Measurements from ENCODE around the gene SCUBE1.

Gene SCUBE1

DNA sequence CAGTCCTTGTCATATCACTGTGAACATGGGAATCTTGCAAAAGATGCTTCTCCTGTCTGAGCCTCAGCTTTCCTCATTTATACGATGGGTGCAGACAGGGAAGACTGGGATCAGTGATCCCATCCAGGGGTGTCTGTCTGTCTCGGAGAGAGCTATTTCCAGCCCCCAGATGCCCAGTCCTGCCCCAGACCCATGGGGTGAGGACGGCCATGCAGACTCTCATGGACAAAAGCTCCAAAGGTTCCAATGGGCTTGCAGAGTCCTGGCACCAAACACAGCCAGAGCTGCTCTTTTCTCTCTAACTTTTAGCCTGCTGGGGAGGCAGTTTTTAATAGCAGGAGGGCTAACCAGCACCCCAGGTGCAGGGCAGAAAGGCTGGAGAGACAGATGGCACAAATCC, 5.2 kb downstream of the SCUBE1 start:
- DNase-seq (ENCODE audit: low read depth): no peak
- TF ChIP-seq, protein P1, sequence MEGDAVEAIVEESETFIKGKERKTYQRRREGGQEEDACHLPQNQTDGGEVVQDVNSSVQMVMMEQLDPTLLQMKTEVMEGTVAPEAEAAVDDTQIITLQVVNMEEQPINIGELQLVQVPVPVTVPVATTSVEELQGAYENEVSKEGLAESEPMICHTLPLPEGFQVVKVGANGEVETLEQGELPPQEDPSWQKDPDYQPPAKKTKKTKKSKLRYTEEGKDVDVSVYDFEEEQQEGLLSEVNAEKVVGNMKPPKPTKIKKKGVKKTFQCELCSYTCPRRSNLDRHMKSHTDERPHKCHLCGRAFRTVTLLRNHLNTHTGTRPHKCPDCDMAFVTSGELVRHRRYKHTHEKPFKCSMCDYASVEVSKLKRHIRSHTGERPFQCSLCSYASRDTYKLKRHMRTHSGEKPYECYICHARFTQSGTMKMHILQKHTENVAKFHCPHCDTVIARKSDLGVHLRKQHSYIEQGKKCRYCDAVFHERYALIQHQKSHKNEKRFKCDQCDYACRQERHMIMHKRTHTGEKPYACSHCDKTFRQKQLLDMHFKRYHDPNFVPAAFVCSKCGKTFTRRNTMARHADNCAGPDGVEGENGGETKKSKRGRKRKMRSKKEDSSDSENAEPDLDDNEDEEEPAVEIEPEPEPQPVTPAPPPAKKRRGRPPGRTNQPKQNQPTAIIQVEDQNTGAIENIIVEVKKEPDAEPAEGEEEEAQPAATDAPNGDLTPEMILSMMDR (IDR thresholded peaks at IDR 0.05; ENCODE audit: insufficient read depth, low read depth, low read length, missing control alignments): no peak
- H3K4me3 ChIP-seq (ENCODE audit: low read depth, low read length): no peak overlapping the region

DNA sequence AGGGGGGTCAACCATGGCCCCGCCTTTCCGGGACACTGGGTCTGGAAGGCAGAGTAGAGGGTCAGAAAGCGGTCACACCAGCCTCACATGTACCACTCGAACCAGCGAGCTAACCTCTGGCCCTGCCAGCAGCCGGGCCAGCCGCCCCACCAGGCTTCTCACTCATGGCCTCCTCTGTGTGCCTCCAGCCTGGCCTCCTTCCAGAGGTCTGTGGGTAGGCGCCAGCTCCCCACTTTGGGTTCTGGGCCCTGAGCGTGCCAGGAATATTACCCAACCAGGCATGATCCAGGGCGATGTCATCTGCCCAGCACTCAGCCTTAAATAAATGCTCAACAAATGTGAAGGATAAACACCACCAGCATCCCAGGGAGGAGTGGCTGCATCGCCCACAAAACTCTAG, 5.8 kb downstream of the SCUBE1 start:
- no peak for DNase-seq (ENCODE audit: low read depth)
- TF ChIP-seq, protein P1 (IDR thresholded peaks at IDR 0.05; ENCODE audit: insufficient read depth, low read depth, low read length, missing control alignments): no peak
- H3K4me3 ChIP-seq (ENCODE audit: low read depth, low read length): no peak overlapping the region

DNA sequence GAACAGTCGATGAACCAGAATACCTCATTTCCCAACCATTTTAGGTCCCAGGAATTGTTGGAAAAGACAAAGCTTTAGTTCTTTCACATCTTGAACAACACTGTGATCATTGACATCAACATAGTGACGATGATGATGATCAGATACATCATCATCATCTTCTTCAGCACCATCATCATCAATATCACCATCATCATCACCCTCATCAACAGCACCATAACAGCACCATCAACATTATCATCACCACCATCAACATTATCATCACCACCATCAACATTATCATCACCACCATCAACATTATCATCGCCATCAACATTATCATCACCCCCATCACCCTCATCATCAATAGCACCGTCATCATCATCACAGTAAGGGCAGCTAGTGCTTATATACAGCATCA, 8.8 kb downstream of the SCUBE1 start:
- TF ChIP-seq, protein P1 (IDR thresholded peaks at IDR 0.05; ENCODE audit: insufficient read depth, low read depth, low read length, missing control alignments): no peak
- DNase-seq (ENCODE audit: low read depth): no peak
- no peak overlapping the region for H3K4me3 ChIP-seq (ENCODE audit: low read depth, low read length)

DNA sequence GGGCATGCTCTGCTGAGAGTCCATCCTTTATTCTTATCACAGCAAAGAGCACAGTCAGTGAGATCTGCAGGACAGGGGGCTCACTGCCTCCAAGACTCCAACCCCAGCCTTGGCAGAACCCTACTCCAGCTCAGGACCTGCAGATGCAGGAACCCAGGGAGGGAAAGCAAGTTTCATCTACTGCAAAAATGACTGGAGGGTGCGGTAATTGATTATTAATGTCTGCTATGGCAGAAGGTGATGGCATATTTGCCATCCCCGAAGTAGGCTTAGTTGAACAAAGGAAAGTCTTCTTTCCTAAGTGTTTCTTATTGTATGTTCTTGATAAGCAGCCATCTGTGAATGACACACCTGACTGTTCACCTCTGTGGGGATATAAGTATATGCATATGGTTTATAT, 9.2 kb downstream of the SCUBE1 start:
- H3K4me3 ChIP-seq (ENCODE audit: low read depth, low read length): no peak overlapping the region
- no peak for DNase-seq (ENCODE audit: low read depth)
- TF ChIP-seq, protein P1 (IDR thresholded peaks at IDR 0.05; ENCODE audit: insufficient read depth, low read depth, low read length, missing control alignments): no peak

DNA sequence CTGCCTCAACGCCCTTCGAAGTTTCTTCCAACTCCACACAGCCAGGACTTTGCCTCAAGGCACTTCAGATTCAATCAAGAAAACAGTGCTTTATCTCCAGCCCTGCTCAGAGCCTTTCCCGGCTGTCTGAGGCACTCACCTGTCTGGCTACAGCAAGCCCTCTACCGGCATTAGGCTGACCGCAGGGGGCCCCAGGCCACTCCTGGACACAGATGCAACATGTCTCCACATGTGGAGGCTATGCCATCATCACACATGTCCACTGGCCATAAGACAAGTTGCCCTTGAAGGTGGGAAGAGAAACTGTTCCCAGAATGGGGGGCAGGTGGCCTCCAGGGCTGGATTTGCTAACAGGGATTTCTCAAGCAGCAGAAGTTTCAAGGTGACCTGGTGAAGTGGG, 10.0 kb downstream of the SCUBE1 start:
- TF ChIP-seq, protein P1 (IDR thresholded peaks at IDR 0.05; ENCODE audit: insufficient read depth, low read depth, low read length, missing control alignments): no peak

DNA sequence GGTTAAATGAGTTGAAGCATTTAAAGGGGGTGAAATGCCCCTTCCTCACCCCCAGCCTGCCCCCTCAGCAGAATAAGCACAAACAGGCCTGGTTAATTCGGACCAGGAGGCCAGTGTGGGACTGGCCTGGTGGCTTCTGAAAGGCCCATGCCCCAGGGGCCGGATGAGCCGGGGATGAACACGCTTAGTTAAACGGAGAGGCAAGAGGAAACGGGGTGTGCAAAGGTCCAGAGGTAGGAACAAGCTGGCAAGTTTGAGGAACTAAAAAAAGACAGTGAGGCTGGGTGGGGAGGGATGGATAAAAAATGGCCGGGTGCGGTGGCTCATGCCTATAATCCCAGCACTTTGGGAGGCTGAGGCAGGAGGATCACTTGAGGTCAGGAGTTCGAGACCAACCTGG, 11.5 kb downstream of the SCUBE1 start:
- TF ChIP-seq, protein P1 (IDR thresholded peaks at IDR 0.05; ENCODE audit: insufficient read depth, low read depth, low read length, missing control alignments): no peak
- no peak for DNase-seq (ENCODE audit: low read depth)

More for the DNA sequence above, 10.0 kb downstream of the SCUBE1 start:
- H3K4me3 ChIP-seq (ENCODE audit: low read depth, low read length): no peak overlapping the region
- no peak for DNase-seq (ENCODE audit: low read depth)

DNA sequence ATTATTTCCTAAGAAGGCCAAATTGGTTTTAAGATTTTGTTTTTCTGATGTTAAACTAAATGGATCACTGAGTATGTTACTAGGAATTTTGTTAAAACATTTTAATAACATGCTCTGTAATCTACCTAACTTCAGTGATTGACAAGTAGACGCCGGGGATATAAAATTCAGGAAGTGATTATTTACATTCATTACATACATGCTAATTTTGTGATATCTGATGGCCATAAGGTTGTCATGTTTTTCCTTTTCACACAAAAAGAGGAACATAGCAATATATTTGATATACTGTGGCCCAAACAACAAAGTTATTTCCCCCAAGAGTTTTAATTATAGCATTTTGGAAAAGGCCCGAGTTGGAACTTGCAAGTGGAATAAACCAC, 12.1 kb downstream of the SCUBE1 start:
- no peak for DNase-seq (ENCODE audit: low read depth)
- TF ChIP-seq, protein P1 (IDR thresholded peaks at IDR 0.05; ENCODE audit: insufficient read depth, low read depth, low read length, missing control alignments): no peak
- no peak overlapping the region for H3K4me3 ChIP-seq (ENCODE audit: low read depth, low read length)

More for the DNA sequence above, 11.5 kb downstream of the SCUBE1 start:
- no peak overlapping the region for H3K4me3 ChIP-seq (ENCODE audit: low read depth, low read length)
